CD8-positive, alpha-beta memory T cell (primary cell): ENCODE data around the gene COQ7. TPM values are rescaled to one million over a fixed set of nuclear protein-coding genes. Genes with fewer than 3 reads are reported as not detected.
A peak's percentile ranks its signal among the peaks of the same experiment; 100 is the strongest.

ENCODE experiments used
- CTCF ChIA-PET: fragments of 350-600 bp; sonication (Branson Sonifier 250); formaldehyde crosslinking; loops from one replicate; lab custom pipeline; 2021; ENCODE audit warnings: antibody characterized with exemption; lab: Charles Lee
- POLR2A ChIA-PET: fragments of 350-600 bp; sonication (Branson Sonifier 250); formaldehyde crosslinking; loops from one replicate; lab custom pipeline; 2021; ENCODE audit warnings: antibody characterized with exemption; lab: Charles Lee
- DNase-seq, 5 donors: peaks; one replicate each; pipeline versions ENCODE4 v3.0.0 to v3.0.0-alpha.2; 2020 to 2022; ENCODE audit warnings: mixed read lengths in 1 of 5
- H3K27ac ChIP-seq: one replicate; pipeline ENCODE4 v1.7.0; 2013; ENCODE audit warnings: low read depth, mild to moderate bottlenecking, low read length, moderate library complexity
- H3K27me3 ChIP-seq: 2 replicates; pipeline ENCODE4 v1.7.0; 2013; ENCODE audit warnings: low read length, mild to moderate bottlenecking; ENCODE audit not compliant: insufficient read depth, poor library complexity, severe bottlenecking
- H3K36me3 ChIP-seq: 2 replicates; pipeline ENCODE4 v1.7.0; 2013; ENCODE audit warnings: mild to moderate bottlenecking, low read length, moderate library complexity; ENCODE audit not compliant: insufficient read depth
- H3K4me1 ChIP-seq: 2 replicates; pipeline ENCODE4 v1.7.0; 2013; ENCODE audit warnings: mild to moderate bottlenecking, low read length, moderate library complexity; ENCODE audit not compliant: insufficient read depth
- H3K4me3 ChIP-seq: 2 replicates; pipeline ENCODE4 v1.7.0; 2013; ENCODE audit warnings: mild to moderate bottlenecking, low read length
- H3K9me3 ChIP-seq: 2 replicates; pipeline ENCODE4 v1.7.0; 2013; ENCODE audit warnings: mild to moderate bottlenecking, low read length
- H3K27ac Mint-ChIP-seq, 8 donors: one replicate each; pipeline ENCODE4 v1.8.0; 2020 to 2021; ENCODE audit warnings: mixed read lengths in 8 of 8, mild to moderate bottlenecking in 6 of 8, inconsistent platforms in 3 of 8, moderate library complexity in 3 of 8
- H3K27me3 Mint-ChIP-seq, 2 donors: one replicate each; pipeline ENCODE4 v1.8.0; 2020 to 2021; ENCODE audit warnings: mixed read lengths in 2 of 2, mild to moderate bottlenecking in 1 of 2, moderate library complexity in 1 of 2
- H3K36me3 Mint-ChIP-seq, 3 donors: one replicate each; pipeline ENCODE4 v1.8.0; 2020 to 2021; ENCODE audit warnings: mixed read lengths in 3 of 3, inconsistent platforms in 1 of 3, mild to moderate bottlenecking in 1 of 3
- H3K4me1 Mint-ChIP-seq, 3 donors: one replicate each; pipeline ENCODE4 v1.8.0; 2020 to 2021; ENCODE audit warnings: mixed read lengths in 3 of 3, inconsistent platforms in 1 of 3, mild to moderate bottlenecking in 1 of 3
- H3K4me3 Mint-ChIP-seq, 7 donors: one replicate each; pipeline ENCODE4 v1.8.0; 2020 to 2021; ENCODE audit warnings: mixed read lengths in 7 of 7, mild to moderate bottlenecking in 6 of 7, moderate library complexity in 4 of 7, inconsistent platforms in 2 of 7
- H3K9me3 Mint-ChIP-seq, 5 donors: one replicate each; pipeline ENCODE4 v1.8.0; 2020 to 2022; ENCODE audit warnings: mixed read lengths in 5 of 5, mild to moderate bottlenecking in 3 of 5, moderate library complexity in 2 of 5, inconsistent platforms in 1 of 5
- polyA plus RNA-seq: library from polyadenylated mRNA; unstranded; fragments of 300-500 nt; fragmentation: Illumina TruSeq; gene quantifications from one replicate; pipeline ENCODE4 v1.2.3, GENCODE V29; 2021
- total RNA-seq, 2 experiments: library from RNA; stranded (reverse); gene quantifications; one replicate each; pipeline ENCODE4 v1.2.3, GENCODE V29; 2021

The COQ7 gene
- total and polyA plus RNA-seq, 3 experiments from 2014 or later = 13.2 to 22.4 (median 22.4) TPM

GRCh38 chr16:19115148-19116021, 48.0 kb downstream of the COQ7 start:
- Histone ChIP-seq H3K9me3 (no peaks in the 10 kb centered on the region), H3K4me3 (no peak overlapping the region), H3K36me3 (no peaks in the 10 kb centered on the region), H3K27me3 (no peaks in the 10 kb centered on the region), H3K4me1 (no peaks in the 10 kb centered on the region), H3K27ac (no peak overlapping the region)
- ChIA-PET POLR2A (no interaction called here), CTCF (no interaction called here)
- peak overlapping the region in 4 of 7 donors; percentile 23 to 51 (median 29) for H3K4me3 Mint-ChIP-seq
- H3K36me3 Mint-ChIP-seq = no peaks in the 10 kb centered on the region
- peaks cover 20 to 30% (median 30%) of the 10 kb centered on the region in 3 donors for H3K4me1 Mint-ChIP-seq
- no peak for DNase-seq
- H3K9me3 Mint-ChIP-seq = no peaks in the 10 kb centered on the region
- H3K27me3 Mint-ChIP-seq = peaks cover 9 to 37% of the 10 kb centered on the region in 2 donors
- peak overlapping the region in 1 of 8 donors; percentile 54 for H3K27ac Mint-ChIP-seq

GRCh38 chr16:19116711-19117449, 49.5 kb downstream of the COQ7 start:
- no peak for DNase-seq
- H3K9me3 ChIP-seq = no peaks in the 10 kb centered on the region
- no peaks in the 10 kb centered on the region for H3K36me3 ChIP-seq
- peaks cover 20 to 30% (median 30%) of the 10 kb centered on the region in 3 donors for H3K4me1 Mint-ChIP-seq
- H3K27ac ChIP-seq = peak overlapping the region; percentile 7
- H3K36me3 Mint-ChIP-seq = peaks cover 0 to 5% (median 0%) of the 10 kb centered on the region in 3 donors
- H3K27ac Mint-ChIP-seq = peak overlapping the region in 6 of 8 donors; percentile 9 to 87 (median 65)
- H3K4me3 ChIP-seq = no peak overlapping the region
- H3K4me1 ChIP-seq = no peaks in the 10 kb centered on the region
- H3K27me3 ChIP-seq = no peaks in the 10 kb centered on the region
- ChIA-PET POLR2A (no interaction called here), CTCF (interaction anchor here (0.9 kb wide), 1 partner anchor 316 kb away, joined by 3 read pairs; the partner anchor contains the start of gene ARL6IP1)
- peak overlapping the region in 6 of 7 donors; percentile 3 to 53 (median 22) for H3K4me3 Mint-ChIP-seq
- no peaks in the 10 kb centered on the region for H3K9me3 Mint-ChIP-seq
- peaks cover 3 to 36% of the 10 kb centered on the region in 2 donors for H3K27me3 Mint-ChIP-seq

- Histone ChIP-seq H3K27ac (peak overlapping the region; percentile 75), H3K36me3 (no peaks in the 10 kb centered on the region), H3K4me3 (no peak overlapping the region), H3K9me3 (no peaks in the 10 kb centered on the region), H3K27me3 (no peaks in the 10 kb centered on the region), H3K4me1 (no peaks in the 10 kb centered on the region)
- peak overlapping the region; percentile 2 to 89 (median 62) for H3K27ac Mint-ChIP-seq
- peaks cover 19 to 30% (median 27%) of the 10 kb centered on the region in 3 donors for H3K4me1 Mint-ChIP-seq
- H3K9me3 Mint-ChIP-seq = no peaks in the 10 kb centered on the region
- CTCF ChIA-PET = no interaction called here
- DNase-seq = no peak
- H3K27me3 Mint-ChIP-seq = peaks cover 6 to 24% of the 10 kb centered on the region in 2 donors
- POLR2A ChIA-PET = no interaction called here
- peak overlapping the region; percentile 13 to 76 (median 72) for H3K4me3 Mint-ChIP-seq
- H3K36me3 Mint-ChIP-seq = peaks cover 0 to 5% (median 0%) of the 10 kb centered on the region in 3 donors
These were observed 51.6 kb downstream of the COQ7 start for GRCh38 chr16:19118938-19119431.

- no peak for DNase-seq
- H3K4me1 ChIP-seq = no peaks in the 10 kb centered on the region
- no peaks in the 10 kb centered on the region for H3K36me3 ChIP-seq
- ChIA-PET CTCF (no interaction called here), POLR2A (no interaction called here)
- H3K4me3 ChIP-seq = no peak overlapping the region
- H3K27ac ChIP-seq = peak overlapping the region; percentile 75
- H3K9me3 ChIP-seq = no peaks in the 10 kb centered on the region
- peaks cover 0 to 5% (median 0%) of the 10 kb centered on the region in 3 donors for H3K36me3 Mint-ChIP-seq
- H3K4me3 Mint-ChIP-seq = peak overlapping the region in 2 of 7 donors; percentile 62 to 76
- H3K27me3 Mint-ChIP-seq = peaks cover 6 to 26% of the 10 kb centered on the region in 2 donors
- peaks cover 19 to 30% (median 27%) of the 10 kb centered on the region in 3 donors for H3K4me1 Mint-ChIP-seq
- H3K9me3 Mint-ChIP-seq = no peaks in the 10 kb centered on the region
- peak overlapping the region in 4 of 8 donors; percentile 17 to 89 (median 52) for H3K27ac Mint-ChIP-seq
- H3K27me3 ChIP-seq = no peaks in the 10 kb centered on the region
These were observed 52.1 kb downstream of the COQ7 start for GRCh38 chr16:19119564-19119963.

- ChIA-PET CTCF (no interaction called here), POLR2A (no interaction called here)
- Mint-ChIP-seq H3K4me1 (peaks cover 10 to 24% (median 14%) of the 10 kb centered on the region in 3 donors), H3K4me3 (no peak overlapping the region), H3K27ac (no peak overlapping the region), H3K9me3 (no peaks in the 10 kb centered on the region), H3K27me3 (peaks cover 6 to 14% of the 10 kb centered on the region in 2 donors), H3K36me3 (peaks cover 0 to 5% (median 0%) of the 10 kb centered on the region in 3 donors)
- H3K36me3 ChIP-seq = no peaks in the 10 kb centered on the region
- H3K4me3 ChIP-seq = no peak overlapping the region
- DNase-seq = no peak
- no peaks in the 10 kb centered on the region for H3K27me3 ChIP-seq
- no peak overlapping the region for H3K27ac ChIP-seq
- H3K9me3 ChIP-seq = no peaks in the 10 kb centered on the region
- H3K4me1 ChIP-seq = no peaks in the 10 kb centered on the region
These were observed 56.2 kb downstream of the COQ7 start for GRCh38 chr16:19123535-19124178.

- no peak overlapping the region for H3K4me3 ChIP-seq
- H3K27me3 ChIP-seq = no peaks in the 10 kb centered on the region
- Mint-ChIP-seq H3K4me1 (peaks cover 13 to 20% (median 14%) of the 10 kb centered on the region in 3 donors), H3K36me3 (no peaks in the 10 kb centered on the region), H3K4me3 (no peak overlapping the region), H3K27me3 (peaks cover 2 to 9% of the 10 kb centered on the region in 2 donors), H3K27ac (no peak overlapping the region), H3K9me3 (no peaks in the 10 kb centered on the region)
- POLR2A ChIA-PET = no interaction called here
- H3K36me3 ChIP-seq = no peaks in the 10 kb centered on the region
- DNase-seq = no peak
- no peaks in the 10 kb centered on the region for H3K4me1 ChIP-seq
- H3K9me3 ChIP-seq = no peaks in the 10 kb centered on the region
- CTCF ChIA-PET = no interaction called here
- no peak overlapping the region for H3K27ac ChIP-seq
These were observed 58.9 kb downstream of the COQ7 start for GRCh38 chr16:19126300-19126699.

- Mint-ChIP-seq H3K27ac (peak overlapping the region in 1 of 8 donors; percentile 35), H3K4me1 (peaks cover 14 to 22% (median 15%) of the 10 kb centered on the region in 3 donors)
- no peak for DNase-seq
These were observed 59.8 kb downstream of the COQ7 start for GRCh38 chr16:19127205-19127604.

More at GRCh38 chr16:19127205-19127604, 59.8 kb downstream of the COQ7 start:
- Histone ChIP-seq H3K36me3 (no peaks in the 10 kb centered on the region), H3K4me3 (no peak overlapping the region), H3K9me3 (no peaks in the 10 kb centered on the region), H3K4me1 (no peaks in the 10 kb centered on the region), H3K27me3 (no peaks in the 10 kb centered on the region), H3K27ac (no peak overlapping the region)
- Mint-ChIP-seq H3K9me3 (no peaks in the 10 kb centered on the region), H3K36me3 (no peaks in the 10 kb centered on the region), H3K4me3 (peak overlapping the region in 1 of 7 donors; percentile 15), H3K27me3 (peaks cover 2 to 9% of the 10 kb centered on the region in 2 donors)
- ChIA-PET POLR2A (no interaction called here), CTCF (no interaction called here)
